HG02610 (cell line): ENCODE data around the gene EIPR1.
"Not testable (repeated sequence)": the region's sequence is repeated elsewhere in the genome, so short reads cannot be mapped to it uniquely, and the experiment has no call there.

Source experiments
- ATAC-seq: cut with Tn5 transposase; IDR thresholded peaks from one replicate; pipeline ENCODE4 v1.9.1; 2021; ENCODE audit warnings: mild to moderate bottlenecking, moderate library complexity; ENCODE audit not compliant: unreplicated experiment

The EIPR1 gene

GRCh38 chr2:3200420-3200939, 177.1 kb downstream of the EIPR1 start:
- no peak for ATAC-seq

GRCh38 chr2:3199627-3200345, 177.8 kb downstream of the EIPR1 start:
- ATAC-seq, result no peak

- not testable (repeated sequence) for ATAC-seq
Observed at GRCh38 chr2:3198671-3199192, 178.9 kb downstream of the EIPR1 start.

- no peak for ATAC-seq
Observed at GRCh38 chr2:3198119-3198518, 179.5 kb downstream of the EIPR1 start.

GRCh38 chr2:3197308-3197707, 180.3 kb downstream of the EIPR1 start:
- no peak for ATAC-seq

- ATAC-seq, result no peak
Observed at GRCh38 chr2:3196716-3197115, 180.9 kb downstream of the EIPR1 start.

GRCh38 chr2:3195641-3196476, 181.8 kb downstream of the EIPR1 start:
- no peak for ATAC-seq

GRCh38 chr2:3194828-3195227, 182.8 kb downstream of the EIPR1 start:
- no peak for ATAC-seq

- no peak for ATAC-seq
Observed at GRCh38 chr2:3193443-3194330, 183.9 kb downstream of the EIPR1 start.

- ATAC-seq, result no peak
Observed at GRCh38 chr2:3192920-3193319, 184.7 kb downstream of the EIPR1 start.

- ATAC-seq, result no peak
Observed at GRCh38 chr2:3192281-3192818, 185.3 kb downstream of the EIPR1 start.

- peak; percentile 88 for ATAC-seq
Observed at GRCh38 chr2:3189961-3190360, 187.7 kb downstream of the EIPR1 start.

- no peak for ATAC-seq
Observed at GRCh38 chr2:3189076-3189591, 188.5 kb downstream of the EIPR1 start.

- no peak for ATAC-seq
Observed at GRCh38 chr2:3188405-3188946, 189.1 kb downstream of the EIPR1 start.

- ATAC-seq, result no peak
Observed at GRCh38 chr2:3187467-3187866, 190.2 kb downstream of the EIPR1 start.

- no peak for ATAC-seq
Observed at GRCh38 chr2:3186766-3187165, 190.9 kb downstream of the EIPR1 start.

- ATAC-seq, result no peak
Observed at GRCh38 chr2:3185910-3186309, 191.7 kb downstream of the EIPR1 start.

GRCh38 chr2:3185256-3185655, 192.4 kb downstream of the EIPR1 start:
- ATAC-seq, result no peak

- no peak for ATAC-seq
Observed at GRCh38 chr2:3184167-3184566, 193.5 kb downstream of the EIPR1 start.

- no peak for ATAC-seq
Observed at GRCh38 chr2:3183766-3184165, 193.9 kb downstream of the EIPR1 start.
